Stimulated activated CD8-positive, alpha-beta memory T cell treated with anti-CD3 and anti-CD28 coated beads, Interleukin-15, amount 100 ng/mL, for 48 hours (primary cell): ENCODE measurements around the gene TRDMT1.
"Not testable (repeated sequence)": the region's sequence is repeated elsewhere in the genome, so short reads cannot be mapped to it uniquely, and the experiment has no call there.

Experiments
- DNase-seq, 2 donors: peaks; one replicate each; pipeline ENCODE4 v3.0.0-alpha.2; 2020; ENCODE audit warnings: low read depth in 2 of 2

TRDMT1 gene

DNA sequence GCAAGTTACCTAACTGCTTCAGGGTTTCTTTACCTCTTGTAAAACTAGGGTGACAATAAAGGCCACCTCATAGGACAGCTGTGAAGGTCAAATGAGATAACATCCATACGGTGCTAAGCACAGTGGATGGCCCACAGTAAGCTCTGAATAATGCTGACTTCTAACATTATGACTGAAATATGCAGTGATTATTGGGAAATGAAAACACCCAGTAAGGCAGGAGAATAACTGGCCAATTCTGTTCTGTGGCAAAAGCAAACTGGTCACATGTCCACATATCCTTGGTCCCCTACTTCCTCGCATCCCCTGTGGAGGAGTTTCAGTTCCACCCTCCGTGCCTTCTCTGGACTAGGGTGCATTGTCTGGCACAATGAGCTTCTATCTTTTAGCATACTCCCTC is 73.2 kb downstream of the TRDMT1 start:
- no peak for DNase-seq

DNA sequence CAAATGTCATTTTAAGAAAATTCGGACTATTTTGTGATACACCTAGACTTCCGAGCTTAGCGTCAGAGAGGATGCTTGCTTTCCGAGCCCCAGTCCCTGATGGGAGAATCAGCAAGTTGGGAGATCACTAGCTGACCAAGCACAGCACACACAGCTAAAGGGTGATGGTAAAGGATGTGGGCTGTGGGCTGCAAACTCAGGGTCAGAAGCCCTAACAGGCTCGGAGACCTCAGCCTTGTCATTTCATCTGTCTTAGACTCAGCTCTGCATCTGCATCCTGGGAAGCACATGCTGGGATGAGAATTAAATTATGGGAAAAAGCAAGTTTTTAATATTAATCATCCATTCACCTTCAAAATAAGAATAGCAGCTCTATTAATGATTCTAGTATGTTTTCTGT is 75.1 kb downstream of the TRDMT1 start:
- DNase-seq, result no peak

DNA sequence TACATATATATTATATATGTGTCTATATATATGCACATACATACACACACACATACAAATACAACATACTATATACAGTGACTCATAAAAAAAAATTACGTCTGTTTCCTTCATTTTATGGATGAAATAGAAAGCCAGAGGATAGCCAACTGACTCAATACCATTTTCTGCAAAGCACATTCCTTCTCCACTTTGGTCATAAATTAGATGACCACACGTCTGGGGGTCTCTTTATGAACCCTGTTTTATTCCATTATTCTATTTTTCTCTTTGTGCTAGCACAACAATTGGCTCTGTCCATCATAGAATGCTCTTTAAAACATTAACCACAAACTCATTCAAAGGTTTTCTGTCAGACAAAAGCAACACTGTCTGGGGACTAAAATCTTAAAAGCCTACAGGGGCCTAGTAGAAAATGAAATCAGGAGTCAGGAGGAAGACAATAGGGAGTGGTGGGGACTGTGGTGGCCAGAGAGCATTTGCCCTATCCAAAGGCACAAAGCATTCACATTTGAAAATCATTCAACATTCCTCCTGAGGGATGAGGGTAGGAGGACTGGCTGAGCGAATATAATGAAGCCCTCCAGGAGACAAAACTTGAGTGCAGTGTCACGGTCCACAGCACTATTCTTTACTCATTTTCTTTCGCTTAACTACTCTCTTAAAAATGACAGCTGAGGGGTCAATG is 76.1 kb downstream of the TRDMT1 start:
- no peak for DNase-seq

DNA sequence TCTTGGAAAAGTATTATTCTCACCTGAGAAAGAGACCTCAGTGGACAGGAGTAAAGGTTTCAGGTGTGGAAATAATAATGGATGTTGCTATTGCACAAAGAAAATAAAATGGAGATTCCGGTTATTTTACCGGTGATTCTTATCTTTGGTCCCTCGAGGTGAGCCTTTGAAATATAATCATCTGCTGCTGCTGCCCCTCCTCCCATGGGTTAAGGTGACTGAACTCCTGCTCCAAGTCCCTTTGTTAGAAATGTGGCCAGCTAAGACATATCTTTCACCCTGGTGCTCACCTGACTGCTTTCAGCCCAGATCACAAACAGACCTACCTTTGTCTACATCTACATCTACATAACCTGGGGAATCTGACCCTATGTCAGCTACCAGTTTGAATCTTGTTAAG is 77.5 kb downstream of the TRDMT1 start:
- no peak for DNase-seq

DNA sequence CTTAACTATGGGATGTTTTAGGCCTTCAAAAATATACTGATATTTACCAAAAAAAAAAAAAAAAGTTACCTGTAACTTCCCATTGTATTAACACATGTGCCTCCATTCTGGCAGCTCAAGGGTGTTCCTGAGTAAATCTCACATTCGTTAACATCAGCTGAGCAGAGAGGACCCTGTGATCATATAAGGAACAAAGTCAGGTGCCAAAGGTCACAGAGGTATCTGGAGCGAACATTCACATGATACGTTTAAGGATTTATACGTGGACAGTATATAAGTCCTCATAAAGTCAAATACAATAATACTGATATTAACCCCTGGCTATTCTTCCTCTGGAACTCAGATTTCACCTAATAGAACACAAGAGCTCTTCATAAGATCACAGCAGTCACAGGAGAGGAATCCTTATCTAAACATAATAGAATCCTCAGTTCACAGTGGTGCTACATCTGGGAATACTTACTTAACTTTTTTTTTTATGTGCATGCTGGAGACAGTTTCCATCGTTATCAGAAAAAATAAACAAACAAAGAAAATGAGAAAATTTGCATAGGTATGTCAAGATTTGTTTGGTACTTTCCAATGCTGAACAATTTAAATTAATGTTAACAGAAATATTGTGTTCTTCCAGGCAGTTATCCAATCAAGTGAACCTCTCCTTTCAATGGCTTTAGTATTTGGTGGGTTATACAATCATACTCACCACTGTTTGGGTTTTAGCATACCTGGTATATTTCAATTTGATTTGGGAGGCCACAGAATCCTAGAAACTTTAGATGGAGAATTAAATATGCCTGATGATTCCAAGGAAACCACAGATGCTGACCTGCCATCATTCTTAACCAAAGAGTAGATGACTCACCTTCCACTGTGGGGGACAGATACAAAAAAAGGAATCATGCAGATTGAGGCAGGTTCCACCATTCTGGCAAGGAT is 78.5 kb downstream of the TRDMT1 start:
- no peak for DNase-seq

DNA sequence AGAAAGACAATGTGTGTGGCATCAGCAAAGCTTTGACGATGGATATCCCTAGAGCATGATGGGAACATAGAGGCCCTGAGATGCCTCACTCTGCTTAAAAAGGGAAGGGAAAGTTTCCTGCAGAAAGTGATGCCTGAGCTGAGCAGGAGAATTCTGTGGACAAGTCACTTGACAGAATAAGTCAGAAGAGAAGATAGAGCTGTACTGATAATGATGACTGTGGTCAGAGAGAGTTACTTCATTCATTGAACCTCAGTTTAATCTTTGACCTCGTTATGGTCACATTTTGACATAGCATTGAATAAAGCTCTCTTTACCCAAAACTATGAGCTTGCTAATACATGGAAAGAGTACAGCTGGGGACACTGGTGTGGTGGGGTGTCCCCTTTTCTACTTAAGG is 79.4 kb downstream of the TRDMT1 start:
- DNase-seq, result no peak

DNA sequence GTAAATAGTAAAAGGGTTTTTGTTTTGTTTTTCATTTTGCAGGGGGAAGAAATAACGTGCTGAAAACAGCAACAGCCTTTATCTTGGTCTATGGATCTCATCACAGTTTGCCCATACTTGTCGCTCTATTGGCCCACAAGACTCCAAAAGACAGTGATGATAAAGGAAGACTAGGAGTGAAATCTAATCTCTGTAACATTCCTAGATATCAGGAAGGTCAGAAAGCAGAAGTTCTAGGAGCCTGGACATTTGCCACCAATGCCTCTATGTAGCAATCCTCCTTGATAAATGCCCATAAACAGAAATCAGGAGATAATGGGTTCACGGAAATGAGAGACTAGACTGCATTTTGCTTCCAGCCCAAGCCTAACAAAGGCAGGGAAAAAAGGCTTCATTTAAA is 80.8 kb downstream of the TRDMT1 start:
- DNase-seq, result no peak

DNA sequence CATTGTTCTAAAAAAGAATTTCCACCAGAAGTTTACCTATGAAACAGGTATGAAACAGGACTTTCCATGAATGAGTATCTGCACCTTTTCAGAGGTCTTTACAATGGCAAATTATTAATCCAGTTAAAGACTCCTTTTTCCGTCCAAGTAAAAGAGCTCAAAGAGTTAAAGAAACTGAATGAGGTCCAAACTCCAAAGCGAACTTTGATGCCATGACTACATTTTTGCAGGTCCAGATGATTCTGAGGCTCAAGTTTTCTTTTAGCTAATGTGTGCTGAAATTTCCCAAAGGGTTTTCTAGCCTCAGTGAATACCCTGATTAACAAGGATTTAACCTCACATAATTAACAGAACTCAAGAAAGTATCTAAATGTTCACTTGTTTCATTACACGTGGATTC is 81.6 kb downstream of the TRDMT1 start:
- DNase-seq, result no peak

DNA sequence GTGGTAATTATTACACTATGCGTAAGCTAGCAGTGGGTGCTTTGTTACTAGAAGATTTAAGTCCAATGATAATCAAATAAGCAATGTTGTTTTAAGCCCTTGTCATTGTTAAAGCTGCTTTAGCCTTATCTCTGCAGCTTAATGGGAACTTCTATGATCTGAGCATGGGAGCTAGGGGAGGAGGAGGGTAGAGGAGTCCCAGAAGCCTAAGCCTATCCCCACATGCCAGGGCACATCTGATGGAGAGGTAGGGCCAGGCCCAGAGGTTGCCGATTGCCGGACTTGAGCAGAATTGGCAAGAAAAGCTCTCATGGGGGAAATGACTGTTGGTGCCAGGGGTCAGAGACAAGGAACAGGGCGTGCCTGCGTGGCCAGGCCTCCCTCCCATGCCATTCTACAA is 85.3 kb downstream of the TRDMT1 start:
- no peak for DNase-seq

DNA sequence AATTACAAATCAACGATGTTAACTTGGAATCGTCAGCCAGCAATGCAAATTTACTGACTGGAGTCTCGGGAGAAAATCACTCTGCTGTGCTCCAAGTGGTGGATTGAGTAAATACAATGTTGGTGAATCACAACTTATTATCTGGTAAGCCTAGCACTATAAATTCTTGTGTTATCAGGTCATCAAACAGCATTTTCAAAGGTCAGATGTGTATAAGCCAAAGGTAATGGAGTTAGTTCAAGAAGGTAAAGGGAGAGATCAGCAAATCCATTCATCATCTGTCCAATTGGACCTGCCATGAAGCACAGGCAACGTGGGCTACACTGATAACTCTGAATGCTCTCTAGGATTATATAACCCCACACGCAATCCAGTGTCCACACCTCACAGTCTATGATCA is 85.8 kb downstream of the TRDMT1 start:
- DNase-seq, result no peak

DNA sequence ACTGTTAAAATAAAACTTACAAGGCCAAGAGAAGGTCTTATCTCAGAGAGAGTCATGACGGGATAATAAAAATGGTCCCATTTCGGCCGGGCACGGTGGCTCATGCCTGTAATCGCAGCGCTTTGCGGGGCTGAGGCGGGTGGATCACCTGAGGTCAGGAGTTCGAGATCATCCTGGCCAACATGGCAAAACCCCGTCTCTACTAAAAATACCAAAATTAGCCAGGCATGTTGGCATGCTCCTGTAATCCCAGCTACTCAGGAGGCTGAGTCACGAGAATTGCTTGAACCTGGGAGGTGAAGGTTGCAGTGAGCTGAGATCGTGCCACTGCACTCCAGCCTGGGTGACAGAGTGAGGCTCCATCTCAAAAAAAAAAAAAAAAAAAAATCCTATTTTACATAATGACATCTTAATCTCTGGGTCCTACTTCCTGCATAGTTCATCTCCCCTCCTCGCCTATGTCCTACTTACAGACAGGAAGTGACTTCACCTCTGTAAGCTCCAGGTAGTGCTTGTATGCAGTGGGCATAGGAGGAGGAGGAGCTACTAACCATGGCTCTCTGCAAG is 86.5 kb downstream of the TRDMT1 start:
- DNase-seq, result not testable (repeated sequence)

DNA sequence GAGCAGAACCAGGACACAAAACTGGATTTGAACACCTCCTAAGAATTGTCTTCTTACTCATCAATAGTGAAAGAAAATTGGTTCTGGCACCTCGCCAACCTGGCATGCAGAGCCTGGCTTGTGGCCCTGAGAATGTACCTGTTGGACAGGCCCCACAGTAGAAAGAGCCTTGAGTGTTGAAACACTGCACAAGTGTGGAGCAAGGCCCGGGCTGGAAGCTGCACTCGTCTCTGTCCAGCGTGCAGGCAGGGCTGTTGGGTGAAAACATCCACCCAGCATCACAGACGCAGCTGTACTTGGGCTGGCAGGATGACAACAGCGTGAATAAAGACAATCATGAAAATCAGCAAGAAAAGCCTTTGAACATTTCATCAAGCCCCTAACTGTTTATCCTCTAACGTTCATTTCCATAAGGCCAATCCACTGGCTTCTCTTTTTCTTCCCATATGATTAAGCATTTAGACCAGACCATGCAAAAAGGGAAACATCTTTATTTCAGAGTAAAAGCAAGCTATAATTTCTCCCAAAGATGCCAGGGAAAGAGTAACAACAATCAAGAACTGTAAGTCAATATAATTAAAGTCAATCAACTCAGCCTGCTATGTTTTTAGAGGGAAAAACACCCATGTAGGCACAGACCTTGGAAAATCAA is 87.5 kb downstream of the TRDMT1 start:
- DNase-seq, result no peak

DNA sequence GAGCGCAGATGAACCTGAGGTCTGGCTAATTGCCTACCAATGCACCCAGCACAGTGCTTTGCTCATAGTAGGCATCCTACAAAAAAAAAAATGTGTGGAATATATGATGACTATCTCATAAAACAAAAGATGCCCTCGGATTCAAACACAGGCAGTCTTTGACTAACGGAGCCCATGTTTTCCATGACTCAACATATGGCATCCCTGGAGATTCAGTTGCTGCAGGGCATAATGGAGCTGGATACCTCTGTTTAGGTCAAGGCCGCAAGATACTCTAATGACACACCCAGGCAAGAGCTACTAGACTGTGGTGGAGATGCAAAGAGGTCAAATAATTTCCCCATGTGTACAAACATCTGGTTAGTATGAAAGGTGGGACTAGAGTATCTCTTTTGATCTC is 88.1 kb downstream of the TRDMT1 start:
- no peak for DNase-seq

DNA sequence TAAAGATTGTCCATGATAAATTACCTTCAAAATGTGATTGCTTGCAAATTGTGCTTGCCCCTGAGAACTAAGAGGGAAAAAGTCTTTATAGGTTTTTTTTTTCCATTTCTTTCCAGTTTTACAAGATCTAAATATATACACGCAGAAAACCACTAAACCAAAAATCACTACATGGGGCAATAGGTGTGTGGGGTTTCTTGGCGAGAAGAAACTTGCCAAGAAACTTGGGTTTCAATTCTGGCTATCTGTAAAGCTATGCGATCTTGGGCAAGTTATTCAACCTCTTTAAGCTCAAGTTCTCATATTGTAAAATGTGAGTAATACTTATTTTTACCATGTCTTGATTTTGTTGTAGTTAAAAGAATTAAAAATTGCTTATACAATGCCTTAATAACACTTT is 88.9 kb downstream of the TRDMT1 start:
- no peak for DNase-seq

DNA sequence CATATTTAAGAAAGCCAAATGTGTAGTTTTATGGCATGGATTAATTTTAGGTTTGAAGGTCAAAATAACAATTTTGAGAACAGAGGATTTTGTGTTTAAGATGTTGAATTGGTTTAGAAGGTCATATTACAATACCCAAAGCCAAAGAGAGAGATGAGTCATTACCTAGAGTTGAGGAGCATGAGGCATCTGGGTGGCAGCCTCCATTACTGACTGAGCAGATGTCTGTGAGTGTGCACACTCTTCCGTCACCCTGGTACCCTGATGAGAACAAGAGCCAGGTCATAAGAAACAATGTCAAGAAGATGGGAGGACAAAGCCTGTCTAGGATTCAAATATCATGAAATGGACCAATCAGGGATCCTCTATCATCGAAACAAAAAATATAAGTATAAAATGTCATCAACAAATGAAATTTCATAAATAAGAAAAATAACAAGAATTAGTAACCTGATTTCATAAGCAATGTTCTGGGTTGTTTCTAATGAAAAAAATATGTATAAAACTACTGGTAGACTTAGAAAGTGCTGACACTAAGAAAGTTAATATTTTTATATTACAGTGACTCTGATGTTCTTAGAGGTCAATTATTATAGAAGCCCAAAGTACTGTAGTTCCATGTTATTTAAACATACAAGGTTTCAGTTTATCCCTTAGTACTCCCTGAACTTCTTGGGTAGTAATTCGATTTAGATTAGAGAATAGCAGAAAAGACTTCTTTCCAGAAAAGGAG is 91.8 kb downstream of the TRDMT1 start:
- no peak for DNase-seq

DNA sequence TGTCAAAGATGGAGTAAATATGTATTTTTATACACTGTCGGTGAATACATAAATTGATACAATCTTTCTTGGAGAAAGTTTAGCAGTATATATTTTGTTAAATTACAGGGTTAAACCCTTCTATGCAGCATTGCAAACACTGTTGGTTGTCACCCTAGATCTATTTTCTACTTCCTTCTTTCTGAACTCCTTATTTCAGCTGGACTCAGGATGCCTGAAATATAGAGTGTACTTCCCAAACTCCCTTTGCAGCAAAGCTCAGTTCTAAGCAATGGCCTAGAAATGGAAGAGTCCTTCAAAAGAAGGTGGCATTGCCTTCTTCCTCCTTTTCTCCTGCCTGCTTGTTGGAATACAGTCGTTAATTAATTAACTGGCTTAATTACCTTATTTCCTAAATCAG is 92.4 kb downstream of the TRDMT1 start:
- DNase-seq, result no peak

DNA sequence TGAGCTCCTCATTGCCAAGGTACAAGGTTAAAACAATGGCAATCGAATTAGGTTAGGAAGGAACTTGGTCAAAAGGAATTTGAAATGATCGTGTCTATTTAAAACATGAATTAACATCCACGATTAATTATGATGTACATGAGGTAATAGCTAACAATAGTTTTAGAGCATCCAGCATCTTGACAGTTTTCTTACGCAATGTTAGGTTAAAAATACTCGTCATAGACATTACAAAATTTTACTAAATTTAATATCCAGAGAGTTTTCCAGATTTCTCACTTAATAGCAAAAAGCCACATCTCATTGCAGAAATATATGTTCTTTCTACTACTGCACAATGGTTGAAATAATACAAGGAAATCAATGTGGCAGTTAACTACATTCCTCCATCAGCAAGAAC is 94.5 kb downstream of the TRDMT1 start:
- no peak for DNase-seq

DNA sequence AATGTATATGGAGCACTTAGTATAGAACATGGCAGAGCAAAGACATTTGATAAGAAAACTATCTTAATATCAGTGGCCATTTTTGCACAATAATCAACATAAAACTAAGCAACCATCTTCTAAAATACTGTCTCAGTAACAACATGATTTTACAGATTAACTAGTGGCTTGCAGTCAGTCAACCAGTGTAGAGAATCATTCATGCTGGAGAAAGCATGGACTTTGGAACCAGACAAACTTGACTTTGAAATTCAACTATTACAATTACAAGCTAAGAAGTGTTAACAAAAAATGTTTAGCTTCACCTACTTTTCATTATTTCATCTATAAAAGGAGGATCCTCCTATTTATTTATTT is 99.6 kb downstream of the TRDMT1 start:
- no peak for DNase-seq

DNA sequence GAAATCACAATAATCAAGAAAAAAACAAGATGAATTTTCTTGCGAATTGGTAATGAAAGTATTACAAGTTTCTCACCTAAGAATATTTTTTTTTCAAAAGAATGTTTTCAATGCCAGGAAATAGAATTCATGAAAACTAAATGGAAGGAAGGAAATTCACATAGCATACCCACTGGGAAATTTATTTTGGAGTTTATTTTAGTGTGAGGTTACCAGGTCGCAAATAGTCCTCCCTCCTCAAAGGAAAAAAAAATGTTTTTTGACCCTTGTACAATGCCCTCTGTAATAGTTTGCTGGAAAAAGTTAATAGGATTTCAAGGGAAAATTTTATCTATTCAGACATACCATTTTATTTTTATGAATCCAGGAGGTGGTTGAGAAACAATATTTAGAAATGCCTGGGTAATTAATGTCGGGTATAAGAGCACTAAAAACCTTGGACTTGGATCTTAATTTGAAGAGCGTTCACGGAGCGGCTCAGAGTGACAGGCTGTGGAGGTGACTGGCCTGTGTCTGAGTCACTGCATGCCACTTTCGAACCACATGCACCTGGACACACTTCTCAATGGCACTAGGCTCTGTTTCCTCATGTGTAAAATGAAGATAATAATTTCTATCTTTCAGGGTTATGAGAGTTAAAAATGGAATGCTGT is 100.1 kb downstream of the TRDMT1 start:
- DNase-seq, result no peak

DNA sequence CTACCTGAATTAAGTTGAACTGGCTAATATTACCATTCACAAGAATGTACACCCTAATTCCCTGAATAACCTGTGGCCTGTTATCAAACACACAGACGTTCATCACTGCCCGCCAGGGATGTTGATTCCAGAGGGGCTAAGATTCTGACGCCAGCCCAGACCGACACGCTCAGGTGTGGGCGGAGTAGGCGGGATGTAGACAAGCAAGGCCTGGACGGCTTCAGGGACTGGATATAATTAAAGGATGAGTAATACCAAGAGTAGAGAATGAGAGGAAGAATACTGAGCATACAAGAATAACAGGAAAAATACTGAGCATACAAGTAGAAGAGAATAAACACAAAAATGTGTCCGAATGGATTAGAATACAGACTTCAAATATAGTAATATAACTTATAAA is 100.9 kb downstream of the TRDMT1 start:
- DNase-seq, result no peak

DNA sequence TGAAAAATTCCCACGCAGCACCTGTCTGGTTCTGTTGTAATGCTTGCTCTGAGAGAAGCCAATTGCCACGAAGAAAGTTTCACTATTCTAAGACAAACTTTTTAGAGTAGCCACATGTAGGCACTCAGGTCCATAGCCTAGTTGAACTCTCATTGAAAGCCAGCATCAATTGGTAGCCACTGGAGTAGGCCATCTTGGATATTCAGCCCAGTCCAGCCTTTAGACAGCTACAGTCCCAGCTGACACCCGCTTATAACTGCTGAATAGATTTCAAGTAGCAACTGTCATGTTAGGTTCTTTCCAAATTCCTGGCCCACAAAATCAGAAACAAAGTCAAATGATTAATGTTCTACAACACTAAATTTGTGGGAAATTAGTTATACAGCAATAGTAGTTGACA is 103.5 kb downstream of the TRDMT1 start:
- no peak for DNase-seq
